Measurements from ENCODE around the gene SUMF1. TPM values are rescaled to one million over a fixed set of nuclear protein-coding genes. Genes with fewer than 3 reads are reported as not detected.

Gene SUMF1
- total and polyA plus RNA-seq, 2 of the 13 experiments (the other 11 are each of a cell fraction or from before 2014, with no cell fraction given): 18.5 to 28.9 TPM

DNA sequence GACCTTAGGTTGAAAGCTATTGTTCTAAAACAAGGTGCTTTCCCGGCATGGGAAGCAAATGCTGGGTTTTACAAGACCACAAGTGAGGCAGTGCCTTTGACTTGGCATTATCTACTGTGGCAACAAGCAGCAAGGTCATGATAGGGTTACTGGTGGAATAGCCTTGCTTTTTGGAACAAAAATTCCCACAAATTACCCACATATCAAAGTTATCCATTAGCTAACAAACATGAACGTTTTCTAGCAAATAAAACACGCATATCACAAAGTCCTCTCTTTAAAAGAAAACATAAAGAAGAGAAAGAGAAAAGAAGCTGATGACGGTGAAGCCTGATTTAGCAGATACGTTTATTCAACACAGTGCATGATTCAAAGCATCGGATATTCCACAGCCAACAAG lies 106.3 kb downstream of the SUMF1 start (continued):
- TF ChIP-seq ZBTB20 (CRISPR knock-in tag; IDR thresholded peaks at IDR 0.05; ENCODE audit: borderline replicate concordance, low read depth) (no peak), FLYWCH1 (CRISPR knock-in tag; IDR thresholded peaks at IDR 0.05) (no peak), NFIC (IDR thresholded peaks at IDR 0.05; ENCODE audit: low read length) (no peak), ZNF768 (CRISPR knock-in tag; IDR thresholded peaks at IDR 0.05) (no peak), ZFP62 (CRISPR knock-in tag; IDR thresholded peaks at IDR 0.05) (no peak), PRPF4 (IDR thresholded peaks at IDR 0.05; ENCODE audit: low read depth, low read length, poor library complexity, severe bottlenecking) (no peak)
- TF ChIP-seq, protein P1, sequence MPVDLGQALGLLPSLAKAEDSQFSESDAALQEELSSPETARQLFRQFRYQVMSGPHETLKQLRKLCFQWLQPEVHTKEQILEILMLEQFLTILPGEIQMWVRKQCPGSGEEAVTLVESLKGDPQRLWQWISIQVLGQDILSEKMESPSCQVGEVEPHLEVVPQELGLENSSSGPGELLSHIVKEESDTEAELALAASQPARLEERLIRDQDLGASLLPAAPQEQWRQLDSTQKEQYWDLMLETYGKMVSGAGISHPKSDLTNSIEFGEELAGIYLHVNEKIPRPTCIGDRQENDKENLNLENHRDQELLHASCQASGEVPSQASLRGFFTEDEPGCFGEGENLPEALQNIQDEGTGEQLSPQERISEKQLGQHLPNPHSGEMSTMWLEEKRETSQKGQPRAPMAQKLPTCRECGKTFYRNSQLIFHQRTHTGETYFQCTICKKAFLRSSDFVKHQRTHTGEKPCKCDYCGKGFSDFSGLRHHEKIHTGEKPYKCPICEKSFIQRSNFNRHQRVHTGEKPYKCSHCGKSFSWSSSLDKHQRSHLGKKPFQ (CRISPR knock-in tag; IDR thresholded peaks at IDR 0.05; ENCODE audit: insufficient replicate concordance): no peak
- TF ChIP-seq, protein P2, sequence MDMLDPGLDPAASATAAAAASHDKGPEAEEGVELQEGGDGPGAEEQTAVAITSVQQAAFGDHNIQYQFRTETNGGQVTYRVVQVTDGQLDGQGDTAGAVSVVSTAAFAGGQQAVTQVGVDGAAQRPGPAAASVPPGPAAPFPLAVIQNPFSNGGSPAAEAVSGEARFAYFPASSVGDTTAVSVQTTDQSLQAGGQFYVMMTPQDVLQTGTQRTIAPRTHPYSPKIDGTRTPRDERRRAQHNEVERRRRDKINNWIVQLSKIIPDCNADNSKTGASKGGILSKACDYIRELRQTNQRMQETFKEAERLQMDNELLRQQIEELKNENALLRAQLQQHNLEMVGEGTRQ (IDR thresholded peaks at IDR 0.05; ENCODE audit: low read depth, low read length): no peak
- TF ChIP-seq, protein P2 (CRISPR knock-in tag; IDR thresholded peaks at IDR 0.05; ENCODE audit: borderline replicate concordance): no peak
- TF ChIP-seq, protein P3, sequence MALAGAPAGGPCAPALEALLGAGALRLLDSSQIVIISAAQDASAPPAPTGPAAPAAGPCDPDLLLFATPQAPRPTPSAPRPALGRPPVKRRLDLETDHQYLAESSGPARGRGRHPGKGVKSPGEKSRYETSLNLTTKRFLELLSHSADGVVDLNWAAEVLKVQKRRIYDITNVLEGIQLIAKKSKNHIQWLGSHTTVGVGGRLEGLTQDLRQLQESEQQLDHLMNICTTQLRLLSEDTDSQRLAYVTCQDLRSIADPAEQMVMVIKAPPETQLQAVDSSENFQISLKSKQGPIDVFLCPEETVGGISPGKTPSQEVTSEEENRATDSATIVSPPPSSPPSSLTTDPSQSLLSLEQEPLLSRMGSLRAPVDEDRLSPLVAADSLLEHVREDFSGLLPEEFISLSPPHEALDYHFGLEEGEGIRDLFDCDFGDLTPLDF (CRISPR knock-in tag; IDR thresholded peaks at IDR 0.05): no peak
- TF ChIP-seq, protein P4, sequence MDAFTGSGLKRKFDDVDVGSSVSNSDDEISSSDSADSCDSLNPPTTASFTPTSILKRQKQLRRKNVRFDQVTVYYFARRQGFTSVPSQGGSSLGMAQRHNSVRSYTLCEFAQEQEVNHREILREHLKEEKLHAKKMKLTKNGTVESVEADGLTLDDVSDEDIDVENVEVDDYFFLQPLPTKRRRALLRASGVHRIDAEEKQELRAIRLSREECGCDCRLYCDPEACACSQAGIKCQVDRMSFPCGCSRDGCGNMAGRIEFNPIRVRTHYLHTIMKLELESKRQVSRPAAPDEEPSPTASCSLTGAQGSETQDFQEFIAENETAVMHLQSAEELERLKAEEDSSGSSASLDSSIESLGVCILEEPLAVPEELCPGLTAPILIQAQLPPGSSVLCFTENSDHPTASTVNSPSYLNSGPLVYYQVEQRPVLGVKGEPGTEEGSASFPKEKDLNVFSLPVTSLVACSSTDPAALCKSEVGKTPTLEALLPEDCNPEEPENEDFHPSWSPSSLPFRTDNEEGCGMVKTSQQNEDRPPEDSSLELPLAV (CRISPR knock-in tag; conservative IDR thresholded peaks at IDR 0.05; ENCODE audit: low read depth): no peak
